ENCODE data around the gene SEC22A.

Gene SEC22A

GRCh38 chr3:123310186-123310585 is 108.4 kb downstream of the SEC22A start:
- DNase-seq = no peak

DNA sequence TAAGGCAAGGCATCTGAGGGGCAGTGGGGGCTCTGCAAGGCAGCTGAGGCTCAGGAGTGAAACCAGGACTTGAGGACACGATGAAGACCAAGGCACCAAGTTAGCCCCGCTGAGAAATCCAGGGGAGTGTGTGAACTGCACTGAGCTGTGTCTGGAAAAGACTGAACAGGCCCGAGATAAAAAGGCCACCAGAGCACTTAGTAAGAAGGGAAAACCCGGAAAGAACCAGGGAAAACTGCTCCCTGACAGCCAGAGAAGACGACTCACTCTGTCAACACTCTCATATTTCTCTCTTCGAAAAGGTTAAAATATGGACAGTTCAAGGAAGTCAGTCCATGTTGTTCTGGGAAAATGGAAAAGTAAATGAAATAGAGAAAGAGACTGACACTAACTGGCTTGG is 109.0 kb downstream of the SEC22A start:
- DNase-seq = no peak

- no peak for DNase-seq
These were observed 109.5 kb downstream of the SEC22A start for GRCh38 chr3:123311201-123311600.

DNA sequence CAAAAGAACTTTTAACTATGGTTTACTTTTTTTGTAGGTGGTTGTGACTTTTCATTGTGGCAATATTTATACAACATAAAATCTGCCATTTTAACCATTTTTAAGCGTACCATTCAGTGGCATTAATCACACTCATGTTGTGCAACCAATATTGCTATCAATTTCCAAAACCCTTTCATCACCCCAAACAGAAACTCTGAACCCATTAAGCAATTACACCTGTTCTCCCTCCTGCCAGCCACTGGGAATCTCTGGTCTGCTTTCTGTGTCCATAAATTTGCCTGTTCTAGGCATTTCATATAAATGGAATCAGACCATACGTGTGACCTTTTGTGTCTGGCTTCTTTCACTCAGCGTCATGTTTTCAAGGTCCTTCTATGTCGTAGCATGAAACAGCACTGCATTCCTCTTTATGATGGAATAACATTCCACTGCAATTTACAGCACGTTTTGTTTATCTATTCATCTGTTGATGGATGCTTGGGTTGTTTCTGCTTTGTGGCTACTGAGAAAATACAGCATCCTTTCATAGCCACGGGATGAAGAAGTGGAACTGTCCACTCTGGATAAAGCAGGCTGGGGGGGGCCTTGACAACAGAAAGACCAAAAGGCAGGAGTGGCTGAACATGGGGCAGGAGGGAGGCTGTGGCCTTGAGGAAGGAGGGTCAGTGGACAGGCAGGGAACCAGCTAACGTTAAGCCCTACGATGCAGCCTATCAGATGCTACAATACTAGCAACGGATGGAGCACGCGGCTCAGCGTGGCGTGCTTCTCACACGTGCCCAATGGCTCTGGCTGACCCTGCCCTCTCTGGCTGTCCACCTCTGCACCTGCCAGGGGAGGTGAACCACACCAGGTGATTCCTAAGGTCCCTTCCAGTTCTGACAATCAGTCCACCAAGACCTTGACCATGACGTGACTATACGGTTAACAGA is 110.9 kb downstream of the SEC22A start:
- no peak for DNase-seq

DNA sequence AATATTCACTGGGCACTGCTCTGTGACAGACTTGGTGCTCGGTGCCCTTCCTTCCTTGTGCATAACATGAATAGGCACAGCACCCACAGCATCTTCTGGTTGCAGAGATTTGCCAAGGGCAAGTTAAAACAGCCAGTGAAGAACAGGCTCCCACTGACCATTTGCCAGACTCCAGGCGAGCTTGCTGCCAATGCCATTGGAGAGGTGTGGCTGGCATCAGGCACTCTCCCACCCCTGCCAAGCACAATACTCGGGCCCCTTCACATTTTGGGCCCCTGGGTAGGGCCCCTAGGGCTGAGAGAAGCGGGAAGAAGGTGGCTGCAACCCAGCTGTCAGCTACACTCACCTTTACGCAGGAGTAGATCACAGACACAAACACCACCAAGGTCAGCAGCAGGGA is 112.1 kb downstream of the SEC22A start:
- DNase-seq = no peak

DNA sequence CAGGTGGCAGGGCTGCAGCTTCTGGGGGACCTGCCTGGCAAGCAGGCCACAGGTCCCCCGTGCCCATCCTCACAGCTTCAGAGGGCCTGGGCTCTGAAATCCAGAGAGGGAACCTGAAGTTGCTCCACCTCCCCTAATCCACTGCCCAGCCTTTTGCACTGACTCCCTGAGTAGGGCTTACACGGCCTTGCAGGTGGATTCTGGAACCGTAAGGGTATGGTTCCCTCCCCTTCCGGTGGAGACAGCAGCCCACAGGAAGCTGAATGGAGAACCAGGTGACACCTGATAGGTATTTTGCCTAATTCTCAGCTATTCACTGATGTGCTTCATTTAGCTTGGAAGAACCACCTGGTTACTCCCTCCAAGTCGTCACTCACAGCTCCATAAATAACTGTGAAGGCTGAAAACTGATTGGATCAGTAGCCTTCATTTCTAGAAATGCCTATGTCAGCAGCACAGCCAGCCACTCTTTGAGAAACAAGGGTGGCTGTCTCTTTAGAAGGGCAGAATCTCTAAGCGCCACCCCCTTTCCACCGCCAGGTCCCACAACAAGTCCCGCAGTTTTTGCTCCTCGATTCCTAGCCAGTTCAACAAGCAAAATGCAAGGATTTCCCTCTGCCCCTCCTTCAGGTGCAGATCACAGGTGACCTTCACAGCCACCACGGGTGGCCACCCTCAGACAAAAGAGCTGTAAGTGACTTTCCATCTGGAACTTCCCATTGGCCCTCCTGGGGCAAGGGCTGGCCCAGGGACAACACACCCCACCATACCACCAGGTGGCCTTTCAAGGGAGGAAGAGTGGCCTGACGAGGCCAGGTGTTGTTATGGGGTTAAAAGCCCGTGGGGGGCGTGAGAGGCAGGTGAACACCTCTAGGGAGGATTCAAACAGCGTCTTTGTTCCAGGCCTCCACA is 112.9 kb downstream of the SEC22A start:
- no peak for DNase-seq

GRCh38 chr3:123315271-123315595 is 113.5 kb downstream of the SEC22A start:
- no peak for DNase-seq

DNA sequence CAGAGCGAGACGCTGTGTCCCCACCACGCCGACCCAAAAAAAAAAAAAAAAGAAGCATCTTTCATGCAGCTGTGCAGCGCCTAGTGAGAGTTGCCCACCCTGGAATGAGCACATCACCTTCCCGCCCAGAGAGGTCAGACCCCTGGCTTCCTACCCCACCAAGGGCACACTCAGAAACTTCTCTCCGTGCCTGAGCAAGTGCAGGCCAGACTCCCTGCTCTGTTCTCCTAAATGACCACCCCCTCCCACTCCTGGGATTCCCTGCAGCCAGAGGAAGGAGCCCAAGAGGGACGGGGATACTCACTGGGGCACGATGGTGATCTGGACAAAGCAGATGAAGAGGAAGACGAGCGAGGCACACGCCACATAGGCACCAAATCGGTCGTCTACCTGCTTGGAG is 116.0 kb downstream of the SEC22A start:
- DNase-seq = no peak

DNA sequence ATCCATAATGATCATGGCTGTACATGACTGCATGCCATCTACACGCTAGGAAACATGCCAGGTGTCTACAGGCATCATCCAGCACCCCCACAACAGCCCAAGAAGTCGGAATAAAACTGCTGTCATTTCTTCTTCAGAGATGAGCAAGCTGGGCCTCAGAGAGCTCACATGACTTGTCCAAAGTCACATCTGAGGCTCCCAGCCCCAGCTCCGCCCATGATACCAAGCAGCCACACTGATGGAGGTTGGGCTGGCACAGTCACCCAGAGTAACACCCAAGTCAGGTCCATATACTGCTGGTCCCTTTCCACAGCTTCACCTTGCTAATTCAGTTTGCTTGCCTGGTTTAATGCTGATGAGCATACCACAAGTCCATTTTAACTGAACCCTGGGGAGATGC is 116.6 kb downstream of the SEC22A start:
- no peak for DNase-seq

DNA sequence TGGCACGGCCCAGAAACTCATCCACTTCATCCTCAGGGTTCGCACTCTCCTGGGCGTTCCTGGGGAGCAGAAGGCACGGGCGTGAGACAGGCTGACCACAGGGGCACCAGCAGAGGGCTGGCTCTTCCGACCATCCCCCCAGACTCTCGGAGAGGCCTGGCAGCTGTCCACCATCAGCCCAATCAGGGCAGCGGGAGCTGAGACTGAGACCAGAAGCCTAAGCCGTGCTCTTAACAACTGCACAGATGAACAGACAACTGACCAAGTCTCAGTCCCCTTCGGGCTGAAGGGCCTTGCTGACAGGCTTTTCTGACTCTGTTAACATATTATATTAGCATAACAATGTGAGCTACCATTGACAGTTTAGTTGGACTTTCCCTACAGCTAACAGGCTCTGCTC is 118.0 kb downstream of the SEC22A start:
- no peak for DNase-seq

DNA sequence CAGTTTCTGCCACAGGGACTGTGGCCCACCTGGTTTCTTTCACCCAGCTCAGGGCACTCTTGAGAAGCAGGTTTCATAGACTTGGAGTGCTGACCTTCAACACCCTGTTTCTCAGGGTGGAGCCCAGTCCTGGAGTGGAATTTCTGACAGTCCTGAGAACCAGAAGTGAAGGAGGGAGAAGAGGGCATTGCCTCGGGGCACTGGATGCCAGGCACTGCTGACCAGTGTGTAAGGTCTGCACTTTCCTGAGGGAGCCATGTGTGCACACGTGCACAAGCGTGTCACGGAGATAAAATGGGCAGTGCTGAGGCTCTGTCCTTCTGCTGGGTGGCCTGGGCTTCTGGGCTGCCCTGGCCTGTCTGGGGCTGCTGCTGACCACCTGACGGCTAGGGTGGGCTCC is 118.5 kb downstream of the SEC22A start:
- no peak for DNase-seq

DNA sequence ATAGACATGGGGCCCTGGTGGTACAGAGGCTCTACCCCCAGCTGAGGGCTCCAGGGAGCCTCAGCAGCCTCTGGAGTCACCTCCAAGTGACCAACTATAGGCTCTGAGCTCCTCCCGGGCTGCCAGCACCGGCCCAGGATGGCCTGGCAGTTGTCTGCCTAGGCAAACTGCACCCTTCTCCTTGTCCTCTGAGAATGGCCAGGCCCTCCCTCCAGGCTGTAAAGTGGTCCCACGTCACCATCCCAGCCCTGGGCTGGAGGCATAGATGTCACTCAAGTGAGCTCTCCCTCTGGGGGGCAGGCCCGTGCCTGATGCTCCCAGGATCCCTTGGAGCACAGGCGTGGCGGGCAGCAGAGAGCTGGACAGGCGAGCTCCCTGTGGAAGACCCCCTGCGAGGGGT is 120.1 kb downstream of the SEC22A start:
- DNase-seq = no peak

DNA sequence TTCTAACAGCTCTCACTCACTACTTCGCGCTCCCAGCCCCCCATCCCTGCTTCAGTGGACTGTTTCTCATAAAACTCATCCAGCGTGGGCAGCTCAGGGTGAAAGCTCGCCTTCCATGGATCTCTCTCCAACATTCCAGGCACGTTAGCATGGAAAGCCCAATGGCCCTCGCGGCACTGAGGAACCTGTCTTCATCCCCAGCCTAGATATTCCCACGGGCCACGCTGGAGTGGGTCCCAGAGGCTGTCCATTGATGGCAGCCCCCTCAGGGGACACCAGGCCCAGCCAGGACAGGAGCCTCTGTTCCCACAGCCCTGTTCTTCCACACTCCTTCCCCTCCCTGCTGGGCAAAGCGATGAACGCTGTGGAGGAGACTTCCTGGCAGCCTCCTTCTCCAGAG is 121.1 kb downstream of the SEC22A start:
- DNase-seq = no peak

Data from activated CD4-positive, alpha-beta T cell treated with anti-CD3 and anti-CD28 coated beads for 4 hours (primary cell).